HFFc6 (cell line): ENCODE data around the gene BSCL2. TPM values are rescaled to one million over a fixed set of nuclear protein-coding genes. Genes with fewer than 3 reads are reported as not detected.
"Not testable (repeated sequence)": the region's sequence is repeated elsewhere in the genome, so short reads cannot be mapped to it uniquely, and the experiment has no call there.

ENCODE experiments used
- DNase-seq: peaks from one replicate; pipeline ENCODE4 v3.0.0-alpha.2; 2018
- H3K27ac Mint-ChIP-seq: 2 replicates; pipeline ENCODE4 v1.8.0; 2020; ENCODE audit warnings: mild to moderate bottlenecking, mixed read lengths
- H3K27me3 Mint-ChIP-seq: 2 replicates; pipeline ENCODE4 v1.8.0; 2021; ENCODE audit warnings: mild to moderate bottlenecking, moderate library complexity, mixed read lengths; ENCODE audit not compliant: insufficient read depth
- H3K36me3 Mint-ChIP-seq: 2 replicates; pipeline ENCODE4 v1.8.0; 2021; ENCODE audit warnings: low read depth, mixed read lengths
- H3K4me1 Mint-ChIP-seq: 2 replicates; pipeline ENCODE4 v1.8.0; 2020; ENCODE audit warnings: low read depth, mixed read lengths
- H3K4me3 Mint-ChIP-seq: 2 replicates; pipeline ENCODE4 v1.8.0; 2020; ENCODE audit warnings: mild to moderate bottlenecking, moderate library complexity, mixed read lengths
- H3K9me3 Mint-ChIP-seq: 2 replicates; pipeline ENCODE4 v1.8.0; 2020; ENCODE audit warnings: mild to moderate bottlenecking, mixed read lengths
- CTCF ChIP-seq: fragments of 200-600 bp; sonication (generic); IDR thresholded peaks from 2 replicates; pipeline ENCODE4 v1.5.0; 2021; ENCODE audit warnings: antibody characterized with exemption, mild to moderate bottlenecking
- total RNA-seq, 6 experiments: library from RNA; stranded (reverse); fragmentation: NEBNext Ultra II Directional; extraction: Animal tissue kit (Norgen Biotek cat#: 25700); gene quantifications; 2 replicates in 1 of 6; 3 replicates in 5 of 6; pipeline ENCODE4 v1.2.3, GENCODE V29; 2021

The BSCL2 gene
- total RNA-seq, 6 experiments from 2014 or later, result 50.7 to 67.4 (median 56.8) TPM

DNA sequence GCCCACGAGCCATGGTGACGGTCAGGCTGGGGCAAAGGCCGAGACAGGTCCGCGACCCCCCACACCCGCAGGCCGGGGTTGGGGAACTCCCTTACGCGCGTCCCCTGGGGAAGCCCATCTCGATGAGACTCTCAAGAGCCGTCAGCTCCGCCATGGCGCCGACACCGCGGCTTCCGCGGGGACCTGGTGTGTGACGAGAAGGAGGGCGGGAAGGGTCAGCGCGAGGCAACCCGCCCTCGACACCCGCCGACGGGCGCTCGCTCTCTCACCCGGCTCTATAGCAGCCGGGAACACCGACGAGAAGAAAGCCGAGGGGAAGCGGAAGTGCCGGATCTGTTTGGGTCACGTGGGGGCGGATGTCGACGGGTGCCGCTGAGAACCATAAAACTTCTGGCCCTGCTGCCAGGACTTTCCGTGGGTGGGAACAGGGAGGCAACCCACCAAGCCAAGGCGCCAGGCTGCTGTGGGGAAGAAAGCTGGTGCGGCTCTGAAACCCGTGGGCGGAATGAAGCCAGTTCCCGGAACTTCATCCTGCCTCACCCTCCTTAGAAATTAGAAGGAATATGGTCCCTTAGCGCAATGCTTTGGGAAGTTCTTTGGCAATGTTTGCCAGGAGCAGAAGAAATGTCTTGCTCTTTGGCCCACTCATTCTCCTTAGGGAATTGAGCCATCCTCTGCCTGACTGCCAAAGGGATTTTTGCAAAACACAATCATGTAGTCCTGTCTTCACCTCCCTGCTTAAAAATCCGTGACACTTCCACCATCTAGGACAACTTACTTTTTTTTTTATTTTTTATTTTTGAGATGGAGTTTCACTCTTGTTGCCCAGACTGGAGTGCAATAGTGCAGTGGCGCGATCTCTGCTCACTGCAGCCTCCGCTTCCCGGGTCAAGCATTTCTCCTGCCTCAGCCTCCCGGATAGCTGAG lies 28.2 kb downstream of the BSCL2 start, which contains the start of gene UBXN1:
Gene UBXN1, minus strand, starts transcription at position 304 of the 927 bp plus-strand sequence. Its CDS starts 150 bp downstream, at position 154.
- peak within 1 kb of the TSS; percentile 91 for H3K4me3 Mint-ChIP-seq
- no peak for TF ChIP-seq CTCF
- peak within 1 kb of the TSS; percentile 94 for H3K27ac Mint-ChIP-seq
- H3K4me1 Mint-ChIP-seq, result peaks cover 27% of the 10 kb centered on the region
- peaks cover 16% of the 10 kb centered on the region for H3K36me3 Mint-ChIP-seq
- peak; percentile 76 for DNase-seq
- no peaks in the 10 kb centered on the region for H3K9me3 Mint-ChIP-seq
- peaks cover 4% of the 10 kb centered on the region; the same call in 1 of the 2 replicates for H3K27me3 Mint-ChIP-seq

DNA sequence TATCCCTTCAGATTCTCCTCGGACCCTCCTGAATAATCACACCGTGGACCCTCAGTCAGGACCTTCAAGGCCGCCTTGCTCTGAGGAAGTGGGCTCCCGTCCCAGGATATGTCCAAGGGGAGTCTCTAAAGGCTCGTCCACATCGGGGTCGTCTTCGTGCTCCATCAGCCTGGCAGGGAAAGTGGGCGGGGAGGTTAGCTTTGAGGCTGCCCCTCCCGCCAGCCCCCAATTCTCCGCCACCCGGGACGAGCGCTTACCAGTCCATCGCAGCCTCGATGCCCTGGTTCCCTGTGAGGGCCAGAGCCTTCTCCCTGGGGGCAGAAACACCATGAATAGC lies 28.8 kb downstream of the BSCL2 start:
- H3K4me3 Mint-ChIP-seq, result peak overlapping the region; percentile 91
- DNase-seq, result no peak
- no peak for TF ChIP-seq CTCF
- peaks cover 16% of the 10 kb centered on the region for H3K36me3 Mint-ChIP-seq
- H3K4me1 Mint-ChIP-seq, result peaks cover 27% of the 10 kb centered on the region
- peak overlapping the region; percentile 94 for H3K27ac Mint-ChIP-seq
- no peaks in the 10 kb centered on the region for H3K9me3 Mint-ChIP-seq
- peaks cover 4% of the 10 kb centered on the region; the same call in 1 of the 2 replicates for H3K27me3 Mint-ChIP-seq

GRCh38 chr11:62677714-62678113 lies 29.5 kb downstream of the BSCL2 start:
- Mint-ChIP-seq H3K36me3 (peaks cover 16% of the 10 kb centered on the region), H3K4me1 (peaks cover 34% of the 10 kb centered on the region), H3K4me3 (peak overlapping the region; percentile 91), H3K9me3 (no peaks in the 10 kb centered on the region), H3K27ac (peak overlapping the region; percentile 94), H3K27me3 (peaks cover 4% of the 10 kb centered on the region; the same call in 1 of the 2 replicates)
- no peak for DNase-seq
- no peak for TF ChIP-seq CTCF

DNA sequence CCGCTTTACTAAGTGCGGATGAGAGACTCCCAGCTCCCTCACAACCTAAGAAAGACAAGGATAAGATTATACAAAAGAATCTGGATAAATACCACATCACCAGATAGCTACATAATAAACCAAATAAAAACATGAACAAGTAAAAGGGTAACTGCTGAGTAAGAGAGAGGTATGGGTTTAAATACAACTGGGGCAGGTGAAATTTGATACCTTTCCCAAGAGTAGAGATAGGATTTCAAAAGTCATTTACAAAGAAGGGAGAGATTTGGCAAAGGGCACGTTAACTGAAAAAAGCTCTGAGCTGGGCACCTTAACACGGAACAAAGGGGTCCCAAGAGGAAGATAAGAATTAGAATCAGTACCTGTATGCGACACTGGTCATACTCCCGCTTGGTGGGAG lies 30.1 kb downstream of the BSCL2 start:
- Mint-ChIP-seq H3K4me3 (peak overlapping the region; percentile 91), H3K27me3 (peaks cover 4% of the 10 kb centered on the region; the same call in 1 of the 2 replicates), H3K36me3 (peaks cover 16% of the 10 kb centered on the region), H3K27ac (peak overlapping the region; percentile 2; the same call in 1 of the 2 replicates), H3K9me3 (no peaks in the 10 kb centered on the region), H3K4me1 (peaks cover 38% of the 10 kb centered on the region)
- DNase-seq, result no peak
- TF ChIP-seq CTCF, result no peak

DNA sequence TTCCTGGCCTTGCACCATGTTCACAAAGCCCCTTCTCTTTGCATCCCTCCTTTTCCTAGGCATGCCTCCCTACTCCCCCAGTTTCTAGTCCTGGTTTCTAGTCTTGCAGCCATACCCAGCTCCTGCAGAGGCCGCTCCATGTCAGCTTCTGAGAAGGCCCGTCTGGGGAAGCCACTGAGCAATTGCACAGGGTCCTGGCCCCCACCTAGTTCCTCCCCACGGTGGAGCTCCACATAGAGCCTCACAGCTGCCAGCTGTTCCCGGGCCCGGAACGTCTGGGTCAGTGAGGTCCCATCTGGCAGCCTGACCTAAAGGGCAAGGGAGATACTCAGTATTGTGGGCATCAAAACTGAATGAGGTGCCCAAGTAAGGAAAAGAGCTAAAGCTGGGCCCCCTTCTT lies 30.5 kb downstream of the BSCL2 start:
- no peak overlapping the region; the same call in 1 of the 2 replicates for H3K4me3 Mint-ChIP-seq
- no peak for DNase-seq
- peak overlapping the region; percentile 2 for H3K27ac Mint-ChIP-seq
- H3K36me3 Mint-ChIP-seq, result peaks cover 16% of the 10 kb centered on the region
- H3K9me3 Mint-ChIP-seq, result no peaks in the 10 kb centered on the region
- peaks cover 4% of the 10 kb centered on the region; the same call in 1 of the 2 replicates for H3K27me3 Mint-ChIP-seq
- no peak for TF ChIP-seq CTCF
- H3K4me1 Mint-ChIP-seq, result peaks cover 42% of the 10 kb centered on the region

GRCh38 chr11:62675415-62675814 lies 31.8 kb downstream of the BSCL2 start:
- DNase-seq, H3K9me3 Mint-ChIP-seq, H3K4me3 Mint-ChIP-seq, H3K27me3 Mint-ChIP-seq, H3K27ac Mint-ChIP-seq: not testable (repeated sequence)
- Mint-ChIP-seq H3K4me1 (peaks cover 42% of the 10 kb centered on the region), H3K36me3 (peaks cover 25% of the 10 kb centered on the region)
